Muscle of arm (tissue), 12 donors: ENCODE data around the gene KIF12. TPM values are rescaled to one million over a fixed set of nuclear protein-coding genes. Genes with fewer than 3 reads are reported as not detected.

Experiments used
- DNase-seq: peaks from one replicate; pipeline ENCODE4 v3.0.0-alpha.2; 2013
- polyA plus RNA-seq, 12 donors: library from polyadenylated mRNA; unstranded; fragments of 120-200 nt; gene quantifications; one replicate each; pipeline ENCODE4 v1.2.1, GENCODE V29; 2013; ENCODE audit not compliant: insufficient read length in 12 of 12

The KIF12 gene
- polyA plus RNA-seq, 12 donors, result 0.17 to 21.0 (median 0.68) TPM; not detected in 2

- DNase-seq, result no peak
Observed at GRCh38 chr9:114123031-114123977, 24.2 kb upstream of the KIF12 start.

DNA sequence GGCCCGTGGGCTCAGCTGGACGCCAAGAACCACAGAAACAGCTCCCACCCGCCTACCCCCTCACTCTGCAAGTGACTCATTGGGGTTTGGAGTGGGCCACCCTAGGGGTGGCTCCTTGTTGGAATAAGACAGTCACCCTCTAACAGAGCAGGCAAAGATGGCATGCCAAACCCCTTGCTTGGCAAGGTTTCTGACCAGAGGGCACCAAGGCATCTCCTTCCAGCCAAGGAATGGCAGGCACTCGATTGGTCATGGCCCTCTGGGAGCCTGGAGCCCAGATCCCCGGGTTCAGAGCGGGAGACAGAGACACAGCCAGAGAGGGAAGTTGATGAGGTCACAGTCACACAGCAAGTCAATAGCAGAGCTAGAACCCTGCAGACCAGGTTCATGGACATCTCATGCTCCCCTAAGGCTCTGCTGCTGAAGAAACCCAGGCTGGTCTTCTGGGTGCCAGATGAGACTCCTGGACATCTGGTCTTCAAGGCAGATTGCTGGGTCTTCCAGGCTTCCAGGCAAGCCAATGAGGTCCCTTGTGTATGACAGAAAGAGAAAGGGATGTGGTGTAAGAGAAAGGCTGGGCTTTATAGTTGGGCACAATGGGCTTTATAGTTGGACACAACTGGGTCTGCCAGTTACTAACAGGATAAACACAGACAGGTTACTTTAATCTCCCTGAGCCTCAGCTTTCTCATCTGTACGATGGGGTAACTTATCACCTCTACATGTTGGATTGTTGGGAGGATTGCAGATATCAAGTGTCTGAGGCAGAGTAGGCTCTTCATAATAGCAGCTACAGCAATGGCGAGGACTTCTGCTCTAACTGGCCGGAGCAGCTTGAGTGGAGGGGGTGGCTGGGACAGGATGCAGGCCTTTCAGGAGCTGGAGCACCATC lies 23.3 kb upstream of the KIF12 start:
- no peak for DNase-seq

- peak; percentile 56 for DNase-seq
Observed at GRCh38 chr9:114121227-114122135, 22.4 kb upstream of the KIF12 start.

DNA sequence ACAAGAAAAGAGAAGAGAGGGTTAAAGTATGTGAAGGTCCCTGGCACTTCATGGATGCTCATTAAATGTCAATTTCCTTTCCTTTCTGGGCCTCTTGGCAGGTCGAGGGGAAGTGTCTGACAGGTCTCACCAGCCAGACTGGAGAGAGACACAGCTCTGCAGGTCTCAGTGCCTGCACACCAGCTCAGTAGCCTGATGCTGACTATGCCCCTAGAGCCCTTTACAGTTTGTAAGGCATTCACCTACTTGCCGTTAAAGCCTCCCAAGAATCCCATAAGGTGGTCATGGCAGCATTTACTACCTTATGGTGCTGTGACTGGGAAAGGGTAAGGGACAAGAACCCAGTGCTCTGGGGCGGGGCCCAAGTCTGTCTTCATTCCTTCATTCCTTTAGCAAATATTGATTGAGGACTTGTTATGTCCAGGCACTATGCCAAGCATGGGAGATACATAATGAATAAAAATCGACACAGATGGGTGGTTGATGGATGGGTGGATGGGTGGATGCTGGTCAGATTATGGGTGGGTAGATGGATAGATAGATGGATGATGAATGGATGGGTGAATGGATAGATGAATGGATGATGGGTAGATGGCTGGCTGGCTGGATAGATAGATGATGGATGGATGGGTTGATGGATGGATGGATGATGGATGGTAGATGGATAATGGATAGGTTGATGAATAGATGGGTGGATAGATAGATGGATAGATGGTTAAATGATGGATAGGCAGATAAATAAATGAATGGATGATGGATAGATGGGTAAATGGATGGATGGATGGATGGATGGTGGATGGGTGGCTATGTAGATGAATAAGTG lies 21.3 kb upstream of the KIF12 start:
- DNase-seq, result no peak

- DNase-seq, result no peak
Observed at GRCh38 chr9:114119242-114120191, 20.4 kb upstream of the KIF12 start.

GRCh38 chr9:114117996-114118830 lies 19.1 kb upstream of the KIF12 start:
- DNase-seq, result no peak

GRCh38 chr9:114117614-114117995 lies 18.5 kb upstream of the KIF12 start:
- DNase-seq, result no peak

GRCh38 chr9:114116126-114116747 lies 17.1 kb upstream of the KIF12 start:
- DNase-seq, result no peak

GRCh38 chr9:114115654-114116125 lies 16.6 kb upstream of the KIF12 start:
- DNase-seq, result no peak

GRCh38 chr9:114114364-114114763 lies 15.3 kb upstream of the KIF12 start:
- no peak for DNase-seq

DNA sequence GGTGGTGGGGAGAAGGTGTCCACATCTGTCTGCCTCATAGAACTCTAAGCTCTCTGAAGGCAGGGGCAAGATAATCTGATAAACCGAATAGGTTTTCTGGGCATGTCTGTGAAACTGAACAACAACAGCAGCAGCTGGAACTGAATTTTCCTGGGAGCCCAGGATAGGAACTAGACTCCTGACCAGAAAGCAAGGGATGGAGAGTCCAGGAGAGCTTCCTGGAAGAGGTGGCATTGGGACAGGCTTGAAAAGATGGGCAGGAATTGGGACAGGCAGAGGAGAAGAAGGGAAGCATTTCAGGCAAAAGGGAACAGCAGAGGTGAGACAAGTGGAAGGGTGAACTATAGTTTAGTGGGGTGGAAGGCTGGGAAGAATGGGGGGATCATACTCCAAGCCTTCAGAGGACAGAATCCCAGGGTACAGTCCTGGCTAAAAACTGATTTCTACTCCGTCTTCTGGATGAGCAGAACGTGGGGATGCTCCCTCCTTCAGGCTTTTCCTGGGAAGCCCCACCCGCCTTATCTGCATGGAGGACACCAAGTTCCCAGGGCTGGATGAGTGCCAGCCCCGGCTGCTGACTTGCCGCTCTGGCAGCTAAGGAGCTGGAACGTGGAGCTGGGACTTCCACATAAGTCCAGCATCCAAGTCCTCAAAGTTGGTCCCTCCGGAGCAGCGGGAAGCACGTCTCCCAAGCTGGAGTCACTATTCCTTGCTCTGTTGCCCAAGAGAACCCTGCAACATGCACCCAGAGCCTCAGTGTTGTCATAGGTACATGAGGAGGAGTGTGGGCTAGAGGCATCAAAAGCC lies 13.9 kb upstream of the KIF12 start:
- peak; percentile 48 for DNase-seq

DNA sequence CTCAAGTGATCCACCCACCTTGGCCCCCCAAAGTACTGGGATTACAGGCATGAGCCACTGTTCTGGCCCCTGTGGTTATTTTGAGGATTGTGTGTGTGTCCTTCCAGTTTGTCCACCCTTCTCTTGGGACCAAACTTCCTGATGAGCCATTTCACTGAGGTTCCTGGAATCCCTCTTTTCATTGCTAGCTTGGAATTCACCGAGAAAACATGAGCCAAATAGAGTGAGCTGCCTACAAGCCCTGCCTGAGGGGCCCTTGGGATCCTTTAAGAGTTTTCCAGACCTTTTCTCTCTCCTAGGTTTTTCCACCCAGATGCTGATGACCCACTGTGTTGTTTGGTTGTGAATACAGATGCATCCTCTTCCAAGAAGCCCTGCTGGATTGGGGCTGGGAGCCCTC lies 13.2 kb upstream of the KIF12 start:
- no peak for DNase-seq

GRCh38 chr9:114110180-114110579 lies 11.1 kb upstream of the KIF12 start:
- DNase-seq, result no peak

- no peak for DNase-seq
Observed at GRCh38 chr9:114109124-114109523, 10.0 kb upstream of the KIF12 start.

- DNase-seq, result peak; percentile 82
Observed at GRCh38 chr9:114108016-114108833, 9.1 kb upstream of the KIF12 start.
